ENCODE measurements around the gene CDHR3.
"Not testable (repeated sequence)": the region's sequence is repeated elsewhere in the genome, so short reads cannot be mapped to it uniquely, and the experiment has no call there.

CDHR3 gene

GRCh38 chr7:105972276-105972675, 9.2 kb downstream of the CDHR3 start:
- no peak for DNase-seq

- no peak for DNase-seq
These were observed 11.4 kb downstream of the CDHR3 start for GRCh38 chr7:105974471-105974870.

GRCh38 chr7:105975770-105976417, 12.8 kb downstream of the CDHR3 start:
- peak; percentile 17 for DNase-seq

- no peak for DNase-seq
These were observed 13.8 kb downstream of the CDHR3 start for GRCh38 chr7:105976868-105977267.

- no peak for DNase-seq
These were observed 15.0 kb downstream of the CDHR3 start for GRCh38 chr7:105978035-105978434.

- DNase-seq, result no peak
These were observed 15.9 kb downstream of the CDHR3 start for GRCh38 chr7:105978974-105979373.

- no peak for DNase-seq
These were observed 16.3 kb downstream of the CDHR3 start for GRCh38 chr7:105979405-105979804.

GRCh38 chr7:105980645-105981396, 17.8 kb downstream of the CDHR3 start:
- DNase-seq, result no peak

GRCh38 chr7:105982388-105982787, 19.3 kb downstream of the CDHR3 start:
- no peak for DNase-seq

- not testable (repeated sequence) for DNase-seq
These were observed 21.7 kb downstream of the CDHR3 start for GRCh38 chr7:105984808-105985207.

GRCh38 chr7:105985229-105985628, 22.2 kb downstream of the CDHR3 start:
- DNase-seq, result peak; percentile 13

- DNase-seq, result no peak
These were observed 22.7 kb downstream of the CDHR3 start for GRCh38 chr7:105985672-105986215.

- peak; percentile 5 for DNase-seq
These were observed 24.0 kb downstream of the CDHR3 start for GRCh38 chr7:105987046-105987445.

GRCh38 chr7:105988276-105988675, 25.2 kb downstream of the CDHR3 start:
- DNase-seq, result no peak

- no peak for DNase-seq
These were observed 26.1 kb downstream of the CDHR3 start for GRCh38 chr7:105989191-105989590.

GRCh38 chr7:105989686-105990085, 26.6 kb downstream of the CDHR3 start:
- no peak for DNase-seq

GRCh38 chr7:105990141-105990540, 27.1 kb downstream of the CDHR3 start:
- no peak for DNase-seq

GRCh38 chr7:105990727-105991453, 27.8 kb downstream of the CDHR3 start:
- no peak for DNase-seq

- DNase-seq, result no peak
These were observed 29.8 kb downstream of the CDHR3 start for GRCh38 chr7:105992905-105993304.

- no peak for DNase-seq
These were observed 34.0 kb downstream of the CDHR3 start for GRCh38 chr7:105996860-105997737.

- DNase-seq, result no peak
These were observed 36.2 kb downstream of the CDHR3 start for GRCh38 chr7:105999256-105999655.

- no peak for DNase-seq
These were observed 38.1 kb downstream of the CDHR3 start for GRCh38 chr7:106001196-106001595.

- peak; percentile 14 for DNase-seq
These were observed 38.8 kb downstream of the CDHR3 start for GRCh38 chr7:106001886-106002285.
